ENCODE results near the gene ATP1B3.
A peak's percentile ranks its signal among the peaks of the same experiment; 100 is the strongest.
"Not testable (repeated sequence)": the region's sequence is repeated elsewhere in the genome, so short reads cannot be mapped to it uniquely, and the experiment has no call there.

The ATP1B3 gene

DNA sequence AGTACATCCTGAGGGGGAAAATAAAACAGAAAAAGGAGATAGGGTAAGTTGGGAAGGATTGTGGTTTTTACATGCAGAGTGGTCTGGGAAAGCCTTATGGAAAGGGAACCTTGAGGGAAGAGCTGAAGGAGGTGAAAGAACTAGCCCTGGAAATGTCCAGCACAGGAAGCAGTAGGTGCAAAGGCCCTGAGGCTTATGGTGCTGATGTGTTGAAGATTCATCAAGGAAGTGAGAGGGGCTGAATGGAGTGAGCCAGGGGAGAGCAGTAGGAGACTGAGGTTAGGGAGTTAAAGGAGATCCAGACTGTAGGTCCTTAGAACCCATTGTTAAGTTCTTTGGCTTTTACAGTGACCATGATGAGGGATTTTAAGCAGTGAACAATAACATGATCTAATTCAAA is 33.0 kb downstream of the ATP1B3 start:
- no peak for DNase-seq

DNA sequence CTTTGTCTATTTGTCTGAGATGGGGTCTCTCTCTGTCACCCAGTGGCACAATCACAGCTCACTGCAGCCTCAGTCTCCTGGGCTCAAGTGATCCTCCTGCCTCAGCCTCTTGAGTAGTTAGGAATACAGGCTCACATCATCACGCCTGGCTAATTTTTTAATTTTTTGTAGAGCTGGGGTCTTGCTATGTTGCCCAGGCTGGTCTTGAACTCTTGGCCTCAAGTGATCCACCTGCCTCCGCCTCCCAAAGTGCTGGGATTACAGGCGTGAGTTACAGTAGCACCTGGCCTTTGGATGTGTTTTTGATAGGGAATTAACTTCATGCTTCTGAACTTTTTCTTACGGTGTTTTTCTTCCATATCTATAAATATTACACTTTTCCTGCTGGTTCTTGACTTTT is 33.5 kb downstream of the ATP1B3 start:
- not testable (repeated sequence) for DNase-seq

- DNase-seq = peak; percentile 79
Observed at GRCh38 chr3:141913150-141913811, 36.8 kb downstream of the ATP1B3 start.

GRCh38 chr3:141914311-141914710 is 37.9 kb downstream of the ATP1B3 start:
- DNase-seq = no peak

- no peak for DNase-seq
Observed at GRCh38 chr3:141915016-141915415, 38.6 kb downstream of the ATP1B3 start.

GRCh38 chr3:141915766-141916165 is 39.3 kb downstream of the ATP1B3 start:
- DNase-seq = no peak

GRCh38 chr3:141920701-141921100 is 44.3 kb downstream of the ATP1B3 start:
- no peak for DNase-seq

GRCh38 chr3:141921316-141921715 is 44.9 kb downstream of the ATP1B3 start:
- DNase-seq = no peak

DNA sequence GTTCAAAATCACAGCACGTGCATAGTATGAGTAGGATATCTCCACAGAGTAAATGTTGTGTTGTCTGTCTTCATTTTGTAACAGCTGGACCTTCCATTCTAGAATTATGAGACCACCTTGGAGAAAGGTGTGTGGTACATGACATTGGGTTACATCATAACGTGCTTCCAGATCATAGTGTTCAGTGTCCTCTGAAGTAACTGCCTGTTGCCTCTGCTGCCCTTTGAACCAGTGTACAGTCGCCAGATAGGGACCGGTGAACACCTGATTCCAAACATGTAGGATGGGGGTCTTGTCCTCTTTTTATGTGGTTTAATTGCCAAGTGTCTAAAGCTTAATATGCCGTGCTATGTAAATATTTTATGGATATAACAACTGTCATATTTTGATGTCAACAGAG is 49.2 kb downstream of the ATP1B3 start:
- DNase-seq = not testable (repeated sequence)

DNA sequence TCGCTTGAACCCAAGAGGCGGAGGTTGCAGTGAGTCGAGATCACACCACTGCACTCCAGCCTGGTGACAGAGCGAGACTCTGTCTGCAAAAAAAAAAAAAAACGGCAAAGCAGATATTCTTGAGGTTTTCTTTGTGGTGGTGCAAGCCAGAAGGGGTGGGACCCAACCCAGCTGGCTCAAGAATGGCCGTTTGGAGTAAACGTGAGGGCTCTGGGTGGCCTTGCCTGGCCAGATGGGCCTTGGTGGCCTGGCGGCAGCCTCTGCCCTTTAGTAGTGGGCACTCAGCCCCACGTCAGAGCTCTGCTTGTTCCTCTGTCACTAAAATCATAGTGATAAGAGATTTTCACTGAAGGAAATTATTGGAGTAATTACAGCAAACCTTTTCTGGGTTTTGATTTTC is 50.5 kb downstream of the ATP1B3 start:
- DNase-seq = no peak

GRCh38 chr3:141928631-141929270 is 52.3 kb downstream of the ATP1B3 start:
- no peak for DNase-seq

DNA sequence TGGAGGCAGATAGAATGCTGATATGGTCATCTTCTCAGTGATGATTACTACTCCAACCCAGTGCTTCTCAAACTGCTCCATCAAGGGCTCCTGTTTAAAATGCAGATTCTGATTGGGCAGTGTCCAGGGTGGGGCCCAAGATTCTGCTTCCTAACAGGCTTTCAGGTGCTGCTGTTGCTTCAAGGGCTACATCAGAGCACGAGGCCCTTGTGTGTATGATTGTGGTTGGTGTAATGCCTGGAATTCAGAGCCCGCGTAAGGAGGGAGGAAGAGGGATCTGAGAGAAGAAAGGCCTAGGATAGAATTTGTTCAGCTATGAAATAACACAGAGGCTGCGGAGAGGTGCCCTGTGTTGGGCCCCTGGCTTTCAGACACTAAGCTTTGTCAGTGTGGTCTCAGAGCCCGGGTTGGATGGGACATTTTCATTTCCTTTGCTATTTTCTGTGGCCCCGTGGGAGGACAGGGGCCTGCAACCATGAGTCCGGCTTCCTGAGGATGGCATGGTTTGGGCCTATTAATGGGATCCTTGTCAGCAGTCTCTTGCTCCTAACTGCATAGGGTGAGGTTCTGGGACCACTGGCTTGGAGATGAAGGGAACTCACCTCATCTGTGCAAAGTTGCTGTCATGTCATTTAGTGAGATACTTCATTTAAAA is 53.0 kb downstream of the ATP1B3 start:
- no peak for DNase-seq

GRCh38 chr3:141930801-141931200 is 54.4 kb downstream of the ATP1B3 start:
- no peak for DNase-seq

- DNase-seq = no peak
Observed at GRCh38 chr3:141933421-141934300, 57.2 kb downstream of the ATP1B3 start.

DNA sequence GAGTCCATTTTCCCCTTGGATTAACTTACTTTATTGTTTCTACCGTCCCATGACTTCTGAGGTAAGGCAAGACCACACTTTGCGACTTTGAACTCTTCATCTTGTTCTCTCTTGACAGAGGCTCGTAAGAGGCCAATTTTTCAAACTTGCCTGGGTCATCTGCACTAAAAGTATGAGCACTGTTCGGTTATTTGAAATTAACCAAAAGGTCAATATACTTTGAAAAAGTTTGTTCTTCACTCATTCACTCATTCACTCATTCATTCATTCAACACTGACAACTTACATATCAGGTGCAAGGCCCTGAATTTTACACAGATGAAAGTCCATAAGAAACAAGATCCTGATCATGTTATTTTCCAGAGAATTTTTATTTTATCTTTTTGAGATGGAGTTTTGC is 57.9 kb downstream of the ATP1B3 start:
- no peak for DNase-seq

DNA sequence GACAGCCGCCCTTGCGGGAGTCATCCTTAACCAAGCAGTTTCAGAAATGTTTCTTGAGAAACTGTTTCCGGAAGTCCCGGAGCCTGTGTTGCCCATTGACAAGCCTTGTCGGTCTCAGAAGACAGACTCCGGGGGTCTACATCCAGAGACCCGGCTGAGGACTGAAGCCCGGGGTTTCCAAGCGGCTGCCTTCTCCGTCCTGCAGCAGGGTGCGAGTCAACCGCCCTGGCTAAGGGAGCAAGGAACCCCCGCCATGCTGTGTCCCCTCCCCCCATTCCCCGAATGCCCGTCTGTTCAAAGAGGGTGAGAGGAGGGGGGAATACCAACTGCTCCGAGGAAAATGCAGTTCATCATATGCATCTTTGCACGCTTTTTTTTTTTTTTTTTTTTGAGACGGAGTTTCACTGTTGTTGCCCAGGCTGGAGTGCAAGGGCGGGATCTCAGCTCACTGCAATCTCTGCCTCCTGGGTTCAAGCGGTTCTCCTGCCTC is 61.6 kb downstream of the ATP1B3 start:
- no peak for DNase-seq

- DNase-seq = no peak
Observed at GRCh38 chr3:141939759-141940158, 63.3 kb downstream of the ATP1B3 start.

DNA sequence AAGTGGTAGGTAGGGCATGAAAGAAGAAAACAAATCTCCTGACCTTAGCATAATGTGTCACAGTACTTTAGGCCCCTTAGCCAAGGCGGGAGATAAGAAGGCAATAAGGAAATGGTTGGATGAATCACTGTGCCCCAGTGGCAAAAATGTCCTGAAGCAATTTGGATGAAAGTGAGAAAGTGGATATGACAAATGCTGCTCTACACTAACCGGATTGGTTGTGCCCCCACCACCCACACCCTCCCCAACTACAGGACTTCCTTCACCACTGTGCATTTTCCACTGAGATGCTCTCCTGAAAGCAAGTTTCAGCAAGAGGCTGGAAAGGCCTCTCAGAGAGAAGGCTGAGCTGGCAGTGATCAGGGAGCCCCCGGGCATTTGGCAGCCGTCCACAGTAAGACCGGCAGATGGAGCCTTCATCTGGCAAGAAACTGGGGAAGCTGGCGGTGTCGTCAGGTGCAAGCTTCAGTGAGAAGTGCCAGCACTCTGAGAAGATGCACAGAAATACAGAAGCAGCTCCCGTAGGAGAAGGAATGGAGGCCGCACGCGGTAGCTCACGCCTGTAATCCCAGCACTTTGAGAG is 63.8 kb downstream of the ATP1B3 start:
- DNase-seq = no peak

DNA sequence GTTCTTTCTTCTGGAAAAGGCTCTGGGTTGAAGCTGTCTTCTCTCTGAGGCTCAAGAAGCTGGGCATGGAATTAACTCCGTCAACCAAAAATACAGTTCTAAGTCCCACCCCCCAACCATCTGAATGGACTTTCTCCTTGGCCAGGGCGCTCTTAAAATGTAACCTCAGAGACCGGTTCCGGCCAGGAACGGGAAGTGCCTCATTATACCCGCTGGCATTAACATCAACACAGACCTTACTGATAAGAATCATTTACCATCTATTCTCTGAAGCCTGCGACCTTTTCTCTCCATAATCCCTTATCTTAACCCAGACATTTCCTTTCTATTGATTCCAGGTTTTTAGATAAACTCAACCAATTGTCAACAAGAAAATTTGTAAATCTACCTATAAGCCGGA is 64.7 kb downstream of the ATP1B3 start:
- DNase-seq = no peak

GRCh38 chr3:141942006-141942405 is 65.6 kb downstream of the ATP1B3 start:
- DNase-seq = no peak

GRCh38 chr3:141945726-141946485 is 69.5 kb downstream of the ATP1B3 start:
- DNase-seq = no peak

- DNase-seq = no peak
Observed at GRCh38 chr3:141949399-141949798, 73.0 kb downstream of the ATP1B3 start.

Data from CD4-positive, alpha-beta T cell treated with Interleukin-4 for 4 hours (primary cell).